Measurements from ENCODE around the gene DNAI7. TPM values are rescaled to one million over a fixed set of nuclear protein-coding genes. Genes with fewer than 3 reads are reported as not detected.
A peak's percentile ranks its signal among the peaks of the same experiment; 100 is the strongest.

DNAI7 gene
- total and polyA plus RNA-seq, 2 donors (not counting 1 experiment from before 2014, with no cell fraction given) = 0.62 TPM; not detected in 1

DNA sequence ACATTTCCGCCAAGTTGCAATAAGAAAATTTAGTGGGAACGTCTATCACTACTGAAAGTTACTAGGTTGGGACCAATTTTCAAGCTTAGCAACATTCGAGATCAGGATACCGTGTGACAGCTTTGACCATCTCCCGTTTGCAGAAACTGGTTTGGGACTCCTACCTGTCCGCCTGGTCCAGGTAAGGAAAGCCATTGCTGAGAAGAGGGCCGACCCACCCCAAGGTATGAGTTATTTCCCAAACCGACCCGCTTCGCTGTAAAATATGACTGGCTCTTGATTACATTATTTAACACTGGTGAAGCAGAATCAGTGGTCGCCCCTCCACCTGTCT is 271 bp downstream of the DNAI7 start:
- intact Hi-C loops (cut with micrococcal nuclease) = loop anchor here (1.0 to 10.0 kb wide), 5 partner anchors 16 to 1740 kb away; partner anchors contain the start of genes FGFR1OP2 and INTS13
- peak overlapping the region; percentile 98 for H3K4me3 Mint-ChIP-seq
- Histone ChIP-seq H3K79me2 (ENCODE audit: control insufficient read depth, insufficient read depth, low read length) (peaks cover 19% of the 10 kb centered on the region), H2AFZ (ENCODE audit: insufficient read depth, low read depth, low read length, poor library complexity, severe bottlenecking) (peak overlapping the region; percentile 74), H3K4me2 (replicated peaks; ENCODE audit: low read depth, low read length, poor library complexity, severe bottlenecking) (peak overlapping the region; percentile 82), H3K9ac (ENCODE audit: low read length) (peak overlapping the region; percentile 88), H4K20me1 (ENCODE audit: control insufficient read depth, insufficient read depth, low read length, poor library complexity, severe bottlenecking) (no peaks in the 10 kb centered on the region), H3K9me3 (ENCODE audit: control extremely low read depth in 1 of 3, control insufficient read depth in 2 of 3, insufficient read depth in 1 of 3, low read length in 2 of 3) (no peaks in the 10 kb centered on the region), H3K27ac (ENCODE audit: low read length in 2 of 2) (peak overlapping the region; percentile 92 to 95), H3K4me3 (ENCODE audit: control extremely low read depth in 1 of 5, extremely low read depth in 1 of 5, insufficient read depth in 1 of 5, low read depth in 2 of 5, low read length in 4 of 5) (peak overlapping the region; percentile 83 to 94 (median 93)), H3K36me3 (replicated peaks in 1 of 2; ENCODE audit: control extremely low read depth in 1 of 2, control insufficient read depth in 1 of 2, extremely low read depth in 1 of 2, insufficient read depth in 2 of 2, low read length in 1 of 2) (no peaks in the 10 kb centered on the region), H3K27me3 (replicated peaks in 1 of 4; ENCODE audit: control extremely low read depth in 1 of 4, control insufficient read depth in 3 of 4, insufficient read depth in 4 of 4, low read length in 3 of 4) (no peaks in the 10 kb centered on the region), H3K4me1 (ENCODE audit: control insufficient read depth in 2 of 2, insufficient read depth in 2 of 2, low read length in 2 of 2) (peaks cover 14 to 18% of the 10 kb centered on the region in 2 donors)
- DNase-seq (no peak), ATAC-seq (ENCODE audit: low read depth) (no peak)
- H3K9me3 Mint-ChIP-seq (ENCODE audit: insufficient read depth) = no peaks in the 10 kb centered on the region
- ChIA-PET CTCF (interaction anchor here (0.6 to 1.7 kb wide), 12 partner anchors 8 to 193 kb away, joined by 3 to 20 read pairs (median 4); a partner anchor contains a TSS), POLR2A (interaction anchor here (0.9 to 2.2 kb wide), 4 partner anchors 37 to 193 kb away, joined by 3 to 10 read pairs (median 4); a partner anchor contains a TSS)
- peaks cover 39% of the 10 kb centered on the region for H3K4me1 Mint-ChIP-seq
- TF ChIP-seq EZH2 (IDR thresholded peaks at IDR 0.05; ENCODE audit: borderline replicate concordance, insufficient read depth, low read depth, low read length, poor library complexity, severe bottlenecking) = no peak
- TF ChIP-seq, protein P1, sequence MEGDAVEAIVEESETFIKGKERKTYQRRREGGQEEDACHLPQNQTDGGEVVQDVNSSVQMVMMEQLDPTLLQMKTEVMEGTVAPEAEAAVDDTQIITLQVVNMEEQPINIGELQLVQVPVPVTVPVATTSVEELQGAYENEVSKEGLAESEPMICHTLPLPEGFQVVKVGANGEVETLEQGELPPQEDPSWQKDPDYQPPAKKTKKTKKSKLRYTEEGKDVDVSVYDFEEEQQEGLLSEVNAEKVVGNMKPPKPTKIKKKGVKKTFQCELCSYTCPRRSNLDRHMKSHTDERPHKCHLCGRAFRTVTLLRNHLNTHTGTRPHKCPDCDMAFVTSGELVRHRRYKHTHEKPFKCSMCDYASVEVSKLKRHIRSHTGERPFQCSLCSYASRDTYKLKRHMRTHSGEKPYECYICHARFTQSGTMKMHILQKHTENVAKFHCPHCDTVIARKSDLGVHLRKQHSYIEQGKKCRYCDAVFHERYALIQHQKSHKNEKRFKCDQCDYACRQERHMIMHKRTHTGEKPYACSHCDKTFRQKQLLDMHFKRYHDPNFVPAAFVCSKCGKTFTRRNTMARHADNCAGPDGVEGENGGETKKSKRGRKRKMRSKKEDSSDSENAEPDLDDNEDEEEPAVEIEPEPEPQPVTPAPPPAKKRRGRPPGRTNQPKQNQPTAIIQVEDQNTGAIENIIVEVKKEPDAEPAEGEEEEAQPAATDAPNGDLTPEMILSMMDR (IDR thresholded peaks at IDR 0.05) = no peak
- 10% methylated on average over 11 of the region's 11 CpGs for WGBS (ENCODE audit: insufficient coverage)
- H3K27me3 Mint-ChIP-seq = no peaks in the 10 kb centered on the region
- peak overlapping the region; percentile 97 for H3K27ac Mint-ChIP-seq

- CTCF ChIA-PET = interaction anchor here (0.7 to 1.7 kb wide), 8 partner anchors 10 to 193 kb away, joined by 3 to 20 read pairs (median 4); no protein-coding TSS in a partner anchor
- no peak for TF ChIP-seq EZH2 (IDR thresholded peaks at IDR 0.05; ENCODE audit: borderline replicate concordance, insufficient read depth, low read depth, low read length, poor library complexity, severe bottlenecking)
- TF ChIP-seq, protein P1 (IDR thresholded peaks at IDR 0.05) = no peak
Observed at GRCh38 chr12:25194214-25194613, 746 bp downstream of the DNAI7 start.

More at GRCh38 chr12:25194214-25194613, 746 bp downstream of the DNAI7 start:
- peaks cover 19% of the 10 kb centered on the region for H3K79me2 ChIP-seq (ENCODE audit: control insufficient read depth, insufficient read depth, low read length)
- no peak for DNase-seq
- peak overlapping the region in 3 of 5 experiments; percentile 83 to 94 (median 93) for H3K4me3 ChIP-seq (ENCODE audit: control extremely low read depth in 1 of 5, extremely low read depth in 1 of 5, insufficient read depth in 1 of 5, low read depth in 2 of 5, low read length in 4 of 5)
- no peaks in the 10 kb centered on the region for H3K36me3 ChIP-seq (replicated peaks in 1 of 2; ENCODE audit: control extremely low read depth in 1 of 2, control insufficient read depth in 1 of 2, extremely low read depth in 1 of 2, insufficient read depth in 2 of 2, low read length in 1 of 2)
- H3K9ac ChIP-seq (ENCODE audit: low read length) = peak overlapping the region; percentile 88
- Mint-ChIP-seq H3K27me3 (no peaks in the 10 kb centered on the region), H3K4me3 (peak overlapping the region; percentile 98), H3K4me1 (peaks cover 39% of the 10 kb centered on the region), H3K27ac (peak overlapping the region; percentile 97), H3K9me3 (ENCODE audit: insufficient read depth) (no peaks in the 10 kb centered on the region)
- H3K4me1 ChIP-seq (ENCODE audit: control insufficient read depth in 2 of 2, insufficient read depth in 2 of 2, low read length in 2 of 2) = peaks cover 14 to 18% of the 10 kb centered on the region in 2 donors
- WGBS (ENCODE audit: insufficient coverage) = no CpG with 5 or more reads among the region's 1 CpG
- no peaks in the 10 kb centered on the region for H3K27me3 ChIP-seq (replicated peaks in 1 of 4; ENCODE audit: control extremely low read depth in 1 of 4, control insufficient read depth in 3 of 4, insufficient read depth in 4 of 4, low read length in 3 of 4)
- no peaks in the 10 kb centered on the region for H3K9me3 ChIP-seq (ENCODE audit: control extremely low read depth in 1 of 3, control insufficient read depth in 2 of 3, insufficient read depth in 1 of 3, low read length in 2 of 3)
- peak overlapping the region; percentile 74 for H2AFZ ChIP-seq (ENCODE audit: insufficient read depth, low read depth, low read length, poor library complexity, severe bottlenecking)
- POLR2A ChIA-PET = interaction anchor here (0.9 to 2.2 kb wide), 3 partner anchors 36 to 193 kb away, joined by 3 to 10 read pairs (median 4); a partner anchor contains a TSS
- no peaks in the 10 kb centered on the region for H4K20me1 ChIP-seq (ENCODE audit: control insufficient read depth, insufficient read depth, low read length, poor library complexity, severe bottlenecking)
- peak overlapping the region; percentile 82 for H3K4me2 ChIP-seq (replicated peaks; ENCODE audit: low read depth, low read length, poor library complexity, severe bottlenecking)
- ATAC-seq (ENCODE audit: low read depth) = no peak
- intact Hi-C loops (cut with micrococcal nuclease) = loop anchor here (2.0 to 10.0 kb wide), 2 partner anchors 17 to 1741 kb away; partner anchors contain the start of genes FGFR1OP2 and INTS13
- H3K27ac ChIP-seq (ENCODE audit: low read length in 2 of 2) = peak overlapping the region; percentile 92 to 95

Data from B cell (primary cell).